AG09319 (cell line): Measurements from ENCODE around the gene STRADB.

ENCODE experiments used
- DNase-seq: peaks from one replicate; pipeline ENCODE4 v3.0.0-alpha.2; 2010; ENCODE audit warnings: low read depth; ENCODE audit errors: extremely low read depth
- CTCF ChIP-seq: IDR thresholded peaks from 2 replicates; pipeline ENCODE4 v1.5.1; 2011; ENCODE audit warnings: low read depth, mild to moderate bottlenecking, inconsistent platforms, low read length, moderate library complexity

The STRADB gene

GRCh38 chr2:201444746-201445465 lies 6.6 kb upstream of the STRADB start:
- no peak for DNase-seq

GRCh38 chr2:201447086-201447485 lies 4.5 kb upstream of the STRADB start:
- TF ChIP-seq CTCF = no peak
- no peak for DNase-seq

More at GRCh38 chr2:201444746-201445465, 6.6 kb upstream of the STRADB start:
- no peak for TF ChIP-seq CTCF

- no peak for DNase-seq
- no peak for TF ChIP-seq CTCF
These were observed 3.5 kb upstream of the STRADB start for GRCh38 chr2:201448061-201448460.

GRCh38 chr2:201448701-201449100 lies 2.8 kb upstream of the STRADB start:
- DNase-seq = no peak
- no peak for TF ChIP-seq CTCF

GRCh38 chr2:201450954-201451291 lies 617 bp upstream of the STRADB start:
- TF ChIP-seq CTCF = no peak
- DNase-seq = no peak

GRCh38 chr2:201452058-201452921 lies 750 bp downstream of the STRADB start:
- TF ChIP-seq CTCF = no peak
- no peak for DNase-seq

- DNase-seq = no peak
- no peak for TF ChIP-seq CTCF
These were observed 1.5 kb downstream of the STRADB start for GRCh38 chr2:201452922-201453643.
